Hindlimb muscle (tissue), 1 donor: ENCODE results near the gene RASGRF2. TPM values are rescaled to one million over a fixed set of nuclear protein-coding genes. Genes with fewer than 3 reads are reported as not detected.
"Not testable (repeated sequence)": the region's sequence is repeated elsewhere in the genome, so short reads cannot be mapped to it uniquely, and the experiment has no call there.

Source experiments
- DNase-seq: peaks from one replicate; pipeline ENCODE4 v3.0.0-alpha.2; 2013
- polyA plus RNA-seq: library from polyadenylated mRNA; unstranded; fragments of 120-200 nt; gene quantifications from one replicate; pipeline ENCODE4 v1.2.1, GENCODE V29; 2013; ENCODE audit not compliant: insufficient read length

The RASGRF2 gene
- polyA plus RNA-seq, 1 donor, result 1.1 TPM

- no peak for DNase-seq
These were observed 287.3 kb downstream of the RASGRF2 start for GRCh38 chr5:81247441-81247972.

GRCh38 chr5:81249240-81249639 is 289.1 kb downstream of the RASGRF2 start:
- DNase-seq, result no peak

- no peak for DNase-seq
These were observed 289.8 kb downstream of the RASGRF2 start for GRCh38 chr5:81250004-81250403.

- no peak for DNase-seq
These were observed 291.8 kb downstream of the RASGRF2 start for GRCh38 chr5:81251922-81252321.

GRCh38 chr5:81252904-81253303 is 292.7 kb downstream of the RASGRF2 start:
- no peak for DNase-seq

- DNase-seq, result no peak
These were observed 293.7 kb downstream of the RASGRF2 start for GRCh38 chr5:81253875-81254274.

GRCh38 chr5:81254886-81255559 is 294.9 kb downstream of the RASGRF2 start:
- DNase-seq, result no peak

GRCh38 chr5:81256766-81257165 is 296.6 kb downstream of the RASGRF2 start:
- no peak for DNase-seq

GRCh38 chr5:81262796-81263195 is 302.6 kb downstream of the RASGRF2 start:
- DNase-seq, result not testable (repeated sequence)

GRCh38 chr5:81265101-81265500 is 304.9 kb downstream of the RASGRF2 start:
- DNase-seq, result no peak

- no peak for DNase-seq
These were observed 308.5 kb downstream of the RASGRF2 start for GRCh38 chr5:81268521-81269196.

- DNase-seq, result no peak
These were observed 309.7 kb downstream of the RASGRF2 start for GRCh38 chr5:81269751-81270393.

- DNase-seq, result not testable (repeated sequence)
These were observed 310.3 kb downstream of the RASGRF2 start for GRCh38 chr5:81270394-81271027.
